Gastrocnemius medialis (tissue), 4 donors: ENCODE results near the gene ZNRD2. TPM values are rescaled to one million over a fixed set of nuclear protein-coding genes. Genes with fewer than 3 reads are reported as not detected.

ENCODE experiments used
- ATAC-seq, 2 donors: fragments of 150-250 bp; one replicate each; pipeline ENCODE4 v1.9.1; 2016
- DNase-seq, 2 donors: peaks; one replicate each; pipeline ENCODE4 v3.0.0-alpha.2; 2019
- H3K27ac ChIP-seq, 4 donors: fragments of 200-600 bp; sonication (generic); 1 replicate in 1 of 4; 2 replicates in 3 of 4; pipeline ENCODE4 v1.5.1; 2016 to 2018; ENCODE audit warnings: mild to moderate bottlenecking in 2 of 4, moderate library complexity in 1 of 4
- H3K27me3 ChIP-seq, 3 donors: fragments of 200-600 bp; sonication (generic) in 2 of 3; 1 replicate in 1 of 3; 2 replicates in 2 of 3; pipeline versions ENCODE4 v1.5.1 to v1.6.0; 2016 to 2019; ENCODE audit warnings: mild to moderate bottlenecking in 1 of 3, moderate library complexity in 1 of 3
- H3K36me3 ChIP-seq, 2 donors: fragments of 200-600 bp; sonication (generic) in 1 of 2; one replicate each; pipeline ENCODE4 v1.5.1; 2017 to 2018
- H3K4me1 ChIP-seq, 2 donors: fragments of 200-600 bp; sonication (generic) in 1 of 2; one replicate each; pipeline ENCODE4 v1.5.1; 2016 to 2017; ENCODE audit warnings: mild to moderate bottlenecking in 2 of 2
- H3K4me3 ChIP-seq, 4 donors: fragments of 200-600 bp; sonication (generic) in 3 of 4; 1 replicate in 1 of 4; 2 replicates in 3 of 4; pipeline ENCODE4 v1.5.1; 2016 to 2019; ENCODE audit warnings: mild to moderate bottlenecking in 2 of 4
- H3K9me3 ChIP-seq, 3 donors: fragments of 200-600 bp; sonication (generic) in 2 of 3; 1 replicate in 1 of 3; 2 replicates in 2 of 3; pipeline ENCODE4 v1.5.1; 2016 to 2019
- POLR2A ChIP-seq, 2 donors: fragments of 450-650 bp; IDR thresholded peaks; one replicate each; pipeline ENCODE4 v1.6.1; 2017; ENCODE audit warnings: antibody characterized with exemption in 2 of 2, mild to moderate bottlenecking in 2 of 2, moderate library complexity in 2 of 2
- in situ Hi-C, 4 donors: fragments of 200-750 bp; cut with MboI; loops; one replicate each; pipeline versions ENCODE4 v1.15.0 to v1.8.0; 2017; ENCODE audit warnings: low sequenced_read_pairs in 4 of 4
- intact Hi-C: fragments of 100-400 bp; cut with DNase I; formaldehyde crosslinking; loops from one replicate; pipeline ENCODE4 v1.15.1; 2023; ENCODE audit warnings: low total_unique reads
- total RNA-seq, 4 donors: library from RNA; depleted of rRNA; stranded (reverse); fragments of >200 nt; gene quantifications; one replicate each; pipeline versions ENCODE4 v1.1.0 to v1.2.3, GENCODE V29; 2016
- TF ChIP-seq, protein P1 (sequence below), 5 experiments: fragments of 450-650 bp in 3 of 5; fragments of 200-600 bp in 2 of 5; sonication (generic) in 2 of 5; IDR thresholded peaks in 4 of 5; conservative IDR thresholded peaks in 1 of 5; 1 replicate in 4 of 5; 2 replicates in 1 of 5; pipeline ENCODE4 v1.5.1; 2016 to 2019; ENCODE audit warnings: antibody characterized with exemption in 5 of 5, mild to moderate bottlenecking in 3 of 5, moderate library complexity in 3 of 5

Gene ZNRD2
- total RNA-seq, 4 donors from 2014 or later: 54.7 to 99.4 (median 75.3) TPM

DNA sequence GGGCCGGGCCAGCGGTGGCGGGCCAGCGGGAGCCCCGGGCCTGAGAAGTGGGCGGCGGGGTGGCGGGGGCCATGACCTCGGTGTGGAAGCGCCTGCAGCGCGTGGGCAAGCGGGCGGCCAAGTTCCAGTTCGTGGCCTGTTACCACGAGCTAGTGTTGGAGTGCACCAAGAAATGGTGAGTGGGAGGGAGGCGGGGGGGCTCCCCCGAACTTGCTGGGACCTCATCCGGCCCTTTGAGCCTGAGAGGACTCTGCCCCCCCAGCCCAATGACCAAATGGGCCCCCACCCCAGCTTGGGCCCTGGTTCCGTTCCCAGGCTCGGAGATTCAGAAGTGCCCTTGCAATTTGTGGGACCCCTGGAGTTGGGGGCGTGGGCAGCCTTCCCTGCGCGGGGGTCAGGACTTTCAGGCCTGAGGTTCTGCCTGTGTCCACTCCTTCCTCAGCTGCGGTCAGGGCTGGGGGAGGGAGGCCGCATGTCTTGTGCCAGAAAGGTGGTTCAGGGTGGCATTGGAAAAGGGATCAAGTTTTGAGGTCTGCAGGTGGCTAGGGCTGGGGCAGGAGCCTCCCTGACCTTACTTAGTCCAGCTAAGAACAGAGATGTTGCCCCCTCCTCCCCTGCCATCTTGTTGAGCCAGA, 6.1 kb downstream of the ZNRD2 start:
- H3K4me3 ChIP-seq: peak overlapping the region; percentile 65 to 97 (median 80)
- peaks cover 63 to 73% of the 10 kb centered on the region in 2 donors for H3K4me1 ChIP-seq
- TF ChIP-seq, protein P1, sequence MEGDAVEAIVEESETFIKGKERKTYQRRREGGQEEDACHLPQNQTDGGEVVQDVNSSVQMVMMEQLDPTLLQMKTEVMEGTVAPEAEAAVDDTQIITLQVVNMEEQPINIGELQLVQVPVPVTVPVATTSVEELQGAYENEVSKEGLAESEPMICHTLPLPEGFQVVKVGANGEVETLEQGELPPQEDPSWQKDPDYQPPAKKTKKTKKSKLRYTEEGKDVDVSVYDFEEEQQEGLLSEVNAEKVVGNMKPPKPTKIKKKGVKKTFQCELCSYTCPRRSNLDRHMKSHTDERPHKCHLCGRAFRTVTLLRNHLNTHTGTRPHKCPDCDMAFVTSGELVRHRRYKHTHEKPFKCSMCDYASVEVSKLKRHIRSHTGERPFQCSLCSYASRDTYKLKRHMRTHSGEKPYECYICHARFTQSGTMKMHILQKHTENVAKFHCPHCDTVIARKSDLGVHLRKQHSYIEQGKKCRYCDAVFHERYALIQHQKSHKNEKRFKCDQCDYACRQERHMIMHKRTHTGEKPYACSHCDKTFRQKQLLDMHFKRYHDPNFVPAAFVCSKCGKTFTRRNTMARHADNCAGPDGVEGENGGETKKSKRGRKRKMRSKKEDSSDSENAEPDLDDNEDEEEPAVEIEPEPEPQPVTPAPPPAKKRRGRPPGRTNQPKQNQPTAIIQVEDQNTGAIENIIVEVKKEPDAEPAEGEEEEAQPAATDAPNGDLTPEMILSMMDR (IDR thresholded peaks at IDR 0.05 in 4 of 5, conservative IDR thresholded peaks at IDR 0.05 in 1 of 5): no peak
- no peak for TF ChIP-seq POLR2A (IDR thresholded peaks at IDR 0.05)
- intact Hi-C loops (loop anchor here (1.0 to 5.0 kb wide), 2 partner anchors 158 to 719 kb away; no protein-coding TSS in a partner anchor), in situ Hi-C loops (no loop called here)
- peaks cover 0 to 24% of the 10 kb centered on the region in 2 donors for H3K36me3 ChIP-seq
- no peaks in the 10 kb centered on the region for H3K9me3 ChIP-seq
- ATAC-seq: peak in 1 of 2 donors; percentile 8
- peak overlapping the region; percentile 100 for H3K27ac ChIP-seq
- H3K27me3 ChIP-seq: no peaks in the 10 kb centered on the region
- peak in 1 of 2 donors; percentile 63 for DNase-seq

DNA sequence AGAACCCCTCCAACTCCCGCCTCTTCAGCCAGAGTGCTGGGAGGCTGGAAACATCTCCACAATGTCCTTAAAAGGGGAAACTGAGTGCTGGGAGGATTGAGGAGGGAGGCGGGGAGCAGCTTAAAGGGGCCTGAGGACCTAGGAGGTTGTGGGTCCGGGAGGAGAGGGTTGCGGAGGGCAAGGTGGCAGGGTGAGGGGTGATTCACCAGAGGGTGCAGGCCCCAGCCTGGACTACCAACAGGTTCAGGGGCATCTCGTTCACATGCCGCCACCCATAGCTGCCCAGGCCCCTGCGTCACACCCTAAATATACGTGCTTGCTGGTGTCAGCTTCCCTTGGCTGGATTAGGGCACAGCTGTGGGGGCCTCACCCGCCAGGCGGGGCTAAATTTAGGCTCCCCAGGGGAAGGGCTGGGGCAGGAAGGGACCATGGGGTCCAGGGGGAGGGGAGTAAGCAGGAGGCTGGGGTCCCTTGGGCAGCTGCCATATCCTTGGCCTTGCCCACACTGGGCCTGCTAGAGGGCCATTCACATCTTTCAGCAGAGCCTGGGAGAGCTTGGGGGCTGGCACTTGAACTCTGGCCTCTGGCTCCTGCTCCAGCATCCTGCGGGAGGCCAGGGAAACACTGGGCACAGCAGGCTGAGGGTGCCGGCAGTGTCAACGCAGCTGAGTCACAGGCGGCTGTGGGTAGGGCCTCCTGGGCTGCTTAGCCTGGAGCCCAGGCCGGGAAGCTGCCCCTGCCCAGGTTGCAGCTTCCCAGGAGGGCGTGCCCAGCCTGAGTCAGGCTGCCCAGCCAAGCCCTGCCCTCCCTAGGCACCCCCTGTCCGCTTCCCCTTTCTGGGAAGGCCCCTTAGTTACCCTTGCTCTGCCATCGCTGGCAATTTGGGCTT, 6.8 kb downstream of the ZNRD2 start:
- Histone ChIP-seq H3K9me3 (no peaks in the 10 kb centered on the region), H3K4me1 (peaks cover 56 to 66% of the 10 kb centered on the region in 2 donors), H3K27me3 (no peaks in the 10 kb centered on the region), H3K27ac (peak overlapping the region; percentile 100), H3K4me3 (peak overlapping the region; percentile 65 to 97 (median 80)), H3K36me3 (peaks cover 0 to 29% of the 10 kb centered on the region in 2 donors)
- ATAC-seq: peak; percentile 49 to 53
- in situ Hi-C loops (no loop called here), intact Hi-C loops (loop anchor here (1.0 to 5.0 kb wide), 3 partner anchors 10 to 720 kb away; no protein-coding TSS in a partner anchor)
- DNase-seq: peak; percentile 95 to 98
- TF ChIP-seq POLR2A (IDR thresholded peaks at IDR 0.05): peak; percentile 94 to 97
- TF ChIP-seq, protein P1 (IDR thresholded peaks at IDR 0.05 in 4 of 5, conservative IDR thresholded peaks at IDR 0.05 in 1 of 5): peak in 2 of 5 experiments; percentile 7 to 21

DNA sequence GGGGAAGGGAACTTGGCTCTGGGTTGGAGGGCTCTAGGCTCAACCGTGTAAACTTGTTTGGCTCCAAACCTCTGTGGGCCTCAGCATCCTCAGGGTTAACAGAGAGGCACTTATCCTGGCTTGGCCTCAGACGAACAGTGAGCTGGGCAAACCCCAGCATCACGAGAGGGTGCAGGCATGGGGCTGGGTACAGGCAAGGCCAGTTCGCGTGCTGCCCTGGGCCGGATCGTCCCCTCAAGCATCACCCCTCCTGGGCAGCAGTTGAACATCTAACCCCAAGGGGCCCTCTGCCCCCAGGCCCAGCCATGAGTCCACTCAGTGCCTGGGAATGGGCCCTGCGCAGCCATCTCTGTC, 7.5 kb downstream of the ZNRD2 start:
- peak in 1 of 2 donors; percentile 58 for DNase-seq
- no peaks in the 10 kb centered on the region for H3K9me3 ChIP-seq
- H3K27me3 ChIP-seq: no peaks in the 10 kb centered on the region
- H3K4me3 ChIP-seq: peak overlapping the region; percentile 65 to 97 (median 80)
- TF ChIP-seq, protein P1 (IDR thresholded peaks at IDR 0.05 in 4 of 5, conservative IDR thresholded peaks at IDR 0.05 in 1 of 5): no peak
- TF ChIP-seq POLR2A (IDR thresholded peaks at IDR 0.05): peak in 1 of 2 donors; percentile 43
- intact Hi-C loops (loop anchor here (1.0 to 5.0 kb wide), 2 partner anchors 10 to 720 kb away; no protein-coding TSS in a partner anchor), in situ Hi-C loops (no loop called here)
- peaks cover 55 to 64% of the 10 kb centered on the region in 2 donors for H3K4me1 ChIP-seq
- peak; percentile 15 to 19 for ATAC-seq
- H3K36me3 ChIP-seq: peaks cover 0 to 33% of the 10 kb centered on the region in 2 donors
- peak overlapping the region; percentile 100 for H3K27ac ChIP-seq

DNA sequence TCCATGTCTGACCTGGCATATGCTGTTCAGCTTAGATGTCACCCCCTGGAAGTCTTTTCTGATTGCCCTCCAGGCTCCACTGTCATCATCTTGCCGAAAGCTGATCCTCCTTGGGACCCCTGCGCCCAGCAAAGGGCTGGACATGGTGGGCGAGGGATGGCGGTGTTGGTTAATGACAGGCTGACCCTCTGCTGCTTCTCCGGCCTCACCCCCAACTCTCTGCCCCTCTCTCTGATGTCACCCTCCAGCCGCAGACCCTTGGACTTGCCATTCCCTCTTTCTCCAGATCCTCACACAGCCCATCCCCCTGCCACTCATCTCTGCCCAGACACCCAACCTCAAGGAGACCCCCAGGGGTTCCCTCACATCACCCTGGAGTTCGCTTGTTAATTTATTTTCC, 7.9 kb downstream of the ZNRD2 start:
- intact Hi-C loops (loop anchor here (5.0 kb wide), 1 partner anchor 721 kb away; no protein-coding TSS in a partner anchor), in situ Hi-C loops (no loop called here)
- TF ChIP-seq, protein P1 (IDR thresholded peaks at IDR 0.05 in 4 of 5, conservative IDR thresholded peaks at IDR 0.05 in 1 of 5): no peak
- ATAC-seq (no peak), DNase-seq (no peak)
- Histone ChIP-seq H3K4me1 (peaks cover 52 to 61% of the 10 kb centered on the region in 2 donors), H3K27me3 (no peaks in the 10 kb centered on the region), H3K4me3 (peak overlapping the region; percentile 65 to 97 (median 80)), H3K27ac (peak overlapping the region; percentile 100), H3K36me3 (peaks cover 0 to 33% of the 10 kb centered on the region in 2 donors), H3K9me3 (no peaks in the 10 kb centered on the region)
